ENCODE data around the gene GBA2. TPM values are rescaled to one million over a fixed set of nuclear protein-coding genes. Genes with fewer than 3 reads are reported as not detected.

GBA2 gene
- total RNA-seq, 2 experiments from 2014 or later, result 22.6 to 24.2 TPM

DNA sequence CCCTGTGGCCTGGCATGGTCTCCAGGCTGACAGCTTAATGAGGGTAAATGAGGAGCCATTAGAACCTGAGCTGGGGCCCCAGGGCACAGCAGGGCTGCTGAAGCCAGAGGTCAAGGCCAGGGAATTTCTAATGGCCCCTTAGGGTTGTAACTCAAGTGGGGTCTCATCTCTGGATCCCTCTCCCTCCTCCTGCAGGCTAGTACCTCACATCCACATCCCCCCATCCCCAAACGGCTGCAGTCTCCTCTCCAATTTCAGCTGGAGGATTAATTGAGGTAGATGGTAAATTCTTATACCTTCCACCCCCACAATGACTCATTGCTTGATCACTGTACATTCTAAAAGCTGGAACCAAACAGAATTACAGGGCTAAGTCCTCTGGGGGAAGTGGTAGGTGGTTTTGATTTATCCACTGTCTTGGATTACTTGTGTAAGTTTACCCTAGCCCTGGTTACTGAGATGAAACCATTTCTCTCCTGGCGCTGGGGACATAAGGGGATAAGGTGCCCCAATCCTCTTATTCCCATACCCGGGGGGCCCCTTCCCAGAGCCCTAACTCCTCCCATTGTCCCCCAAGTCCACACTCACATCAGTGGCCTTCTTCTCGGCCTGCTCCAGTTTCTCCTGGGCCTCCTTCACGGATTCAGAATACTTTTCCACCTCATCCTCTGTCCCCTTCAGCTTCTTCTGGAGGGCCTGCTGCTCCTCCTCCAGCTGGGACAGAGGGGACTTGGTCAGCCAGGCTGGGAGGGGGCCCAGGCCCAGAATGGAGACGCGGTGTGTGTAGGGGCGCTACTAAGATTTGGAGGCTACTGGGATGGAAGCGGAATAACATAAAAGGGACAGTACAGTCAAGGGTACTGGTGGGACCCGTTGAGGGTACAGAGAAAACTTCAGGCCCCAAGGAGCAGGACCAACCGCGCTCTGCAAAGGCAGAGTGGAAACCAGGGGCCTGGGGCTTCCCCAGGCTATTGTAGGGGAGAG is 60.2 kb downstream of the GBA2 start:
- no peak overlapping the region for H3K27ac Mint-ChIP-seq
- no peaks in the 10 kb centered on the region for H3K27me3 Mint-ChIP-seq
- no peaks in the 10 kb centered on the region for H3K36me3 Mint-ChIP-seq
- no peaks in the 10 kb centered on the region for H3K9me3 Mint-ChIP-seq
- peaks cover 16% of the 10 kb centered on the region for H3K4me1 Mint-ChIP-seq
- DNase-seq, result no peak
- H3K4me3 Mint-ChIP-seq, result peak overlapping the region; percentile 47

DNA sequence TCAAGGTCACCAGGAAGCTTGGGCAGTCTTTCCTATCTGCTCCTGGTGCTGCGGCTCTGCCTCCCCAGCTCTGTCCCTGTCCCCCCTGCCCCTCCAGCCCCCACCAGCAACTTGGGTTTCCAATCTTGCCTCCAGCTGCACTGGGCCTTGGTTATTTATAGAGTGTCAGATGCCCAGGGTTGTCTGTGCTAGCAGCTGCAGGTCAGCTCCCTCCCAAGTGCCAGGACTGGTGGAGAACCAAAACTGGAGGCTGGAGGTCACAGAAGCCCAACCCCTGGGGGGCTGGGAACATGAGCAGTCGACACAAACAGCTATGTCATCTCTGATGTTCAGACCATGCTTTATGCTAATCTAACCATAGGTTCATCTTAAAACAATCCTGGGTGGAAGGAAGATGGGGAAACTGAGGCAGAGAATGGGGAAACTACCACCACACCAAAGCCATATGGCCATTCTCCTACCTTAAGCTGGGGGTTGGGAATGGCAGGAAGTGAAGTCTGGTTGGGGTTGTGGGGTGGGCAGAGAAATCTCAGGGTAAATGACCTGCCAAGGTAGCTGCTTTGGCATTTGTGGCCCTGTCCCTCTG is 61.0 kb downstream of the GBA2 start:
- peaks cover 16% of the 10 kb centered on the region for H3K4me1 Mint-ChIP-seq
- no peak for DNase-seq
- H3K27me3 Mint-ChIP-seq, result no peaks in the 10 kb centered on the region
- H3K36me3 Mint-ChIP-seq, result no peaks in the 10 kb centered on the region
- no peak overlapping the region for H3K27ac Mint-ChIP-seq
- no peak overlapping the region for H3K4me3 Mint-ChIP-seq
- no peaks in the 10 kb centered on the region for H3K9me3 Mint-ChIP-seq

DNA sequence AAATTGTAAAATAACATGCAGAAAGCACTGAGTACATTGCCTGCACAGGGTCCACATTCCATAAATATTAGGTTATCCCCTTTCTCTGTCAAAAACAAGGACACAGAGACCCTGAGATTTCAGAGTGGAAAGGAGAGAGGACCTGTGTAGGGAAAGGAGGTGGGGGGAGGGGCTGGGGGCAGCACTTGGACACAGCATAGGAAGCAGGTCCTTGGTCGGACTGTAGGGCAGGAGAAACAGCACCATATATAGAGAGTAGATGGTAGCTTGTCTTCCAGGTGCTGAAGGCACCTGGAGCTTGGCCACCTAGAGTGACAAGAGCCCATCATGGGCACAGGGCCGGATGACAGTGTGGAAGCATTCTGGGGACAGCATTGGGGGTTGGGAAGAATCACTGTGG is 61.7 kb downstream of the GBA2 start:
- Mint-ChIP-seq H3K9me3 (no peaks in the 10 kb centered on the region), H3K36me3 (no peaks in the 10 kb centered on the region), H3K27ac (no peak overlapping the region), H3K4me3 (no peak overlapping the region), H3K4me1 (peaks cover 16% of the 10 kb centered on the region), H3K27me3 (no peaks in the 10 kb centered on the region)
- DNase-seq, result no peak

Other genes with a start within 250 kb of the GBA2 start
- 10 to 100 TPM; 24.9 to 26.0 TPM for gene TESK1, start 144.0 kb downstream of the GBA2 start, total RNA-seq
- gene CD72, start 130.8 kb downstream of the GBA2 start, total RNA-seq, result 10 to 100 TPM; 11.4 to 11.5 TPM
- gene SIT1, start 98.3 kb downstream of the GBA2 start, total RNA-seq, result 10 to 100 TPM; 67.7 to 69.4 TPM
- gene RMRP, start 91.2 kb downstream of the GBA2 start, total RNA-seq, result over 10,000 TPM in 1 of 2 experiments, 1,000 to 10,000 TPM in 1; 8,498 to 10,099 TPM
- gene CCDC107, start 90.9 kb downstream of the GBA2 start, total RNA-seq, result 1 to 10 TPM; 8.2 to 9.4 TPM
- 10 to 100 TPM; 17.2 to 18.7 TPM for gene ARHGEF39, start 84.0 kb downstream of the GBA2 start, total RNA-seq
- gene CA9, start 75.3 kb downstream of the GBA2 start, total RNA-seq, result 1 to 10 TPM; 1.5 to 2.7 TPM
- gene TPM2, start 59.3 kb downstream of the GBA2 start, total RNA-seq, result 1 to 10 TPM; 3.3 to 4.6 TPM
- 100 to 1,000 TPM; 158 to 169 TPM for gene TLN1, start 17.0 kb downstream of the GBA2 start, total RNA-seq
- gene CREB3, start 16.6 kb downstream of the GBA2 start, total RNA-seq, result 10 to 100 TPM; 23.7 to 24.5 TPM
- gene RGP1, start 59 bp upstream of the GBA2 start, total RNA-seq, result 10 to 100 TPM; 12.7 to 13.4 TPM
- under 1 TPM in 1 of 2 experiments, not detected in 1; 0.94 TPM for gene MSMP, start 5.0 kb upstream of the GBA2 start, total RNA-seq
- gene NPR2, start 42.4 kb upstream of the GBA2 start, total RNA-seq, result 1 to 10 TPM; 4.7 to 8.9 TPM
- gene SPAG8, start 63.0 kb upstream of the GBA2 start, total RNA-seq, result 1 to 10 TPM in 1 of 2 experiments, under 1 TPM in 1; 0.68 to 1.0 TPM
- 10 to 100 TPM; 65.0 to 70.1 TPM for gene HINT2, start 65.8 kb upstream of the GBA2 start, total RNA-seq
- not detected for gene FAM221B, start 79.5 kb upstream of the GBA2 start, total RNA-seq
- 1 to 10 TPM; 2.8 to 3.1 TPM for gene TMEM8B, start 80.0 kb upstream of the GBA2 start, total RNA-seq
- not detected for gene OR13J1, start 121.2 kb upstream of the GBA2 start, total RNA-seq
- gene HRCT1, start 157.0 kb upstream of the GBA2 start, total RNA-seq, result not detected
- not detected for gene SPAAR, start 160.3 kb upstream of the GBA2 start, total RNA-seq
- gene OR2S2, start 208.9 kb upstream of the GBA2 start, total RNA-seq, result not detected

Data from activated naive CD8-positive, alpha-beta T cell treated with anti-CD3 and anti-CD28 coated beads for 36 hours (primary cell).